ENCODE results near the gene PLTP. TPM values are rescaled to one million over a fixed set of nuclear protein-coding genes. Genes with fewer than 3 reads are reported as not detected.
A peak's percentile ranks its signal among the peaks of the same experiment; 100 is the strongest.

Gene PLTP
- total RNA-seq, 3 donors from 2014 or later, result 15.0 to 141 (median 111) TPM

GRCh38 chr20:45910670-45911485 is 1.1 kb downstream of the PLTP start:
- TF ChIP-seq CTCF (IDR thresholded peaks at IDR 0.05), result no peak
- ATAC-seq (peak; percentile 91), DNase-seq (peak; percentile 97 to 98 (median 97))
- Histone ChIP-seq H3K9me3 (no peaks in the 10 kb centered on the region), H3K36me3 (ENCODE audit: low read depth) (no peaks in the 10 kb centered on the region), H3K4me1 (ENCODE audit: low read depth) (peaks cover 19% of the 10 kb centered on the region), H3K4me3 (no peak overlapping the region)
- intact Hi-C loops (cut with DNase I, micrococcal nuclease), result no loop called here

- ATAC-seq (no peak), DNase-seq (no peak)
- intact Hi-C loops (cut with DNase I, micrococcal nuclease), result no loop called here
- no peak overlapping the region for H3K4me3 ChIP-seq
- H3K4me1 ChIP-seq (ENCODE audit: low read depth), result peaks cover 19% of the 10 kb centered on the region
- H3K9me3 ChIP-seq, result no peaks in the 10 kb centered on the region
- no peaks in the 10 kb centered on the region for H3K36me3 ChIP-seq (ENCODE audit: low read depth)
- TF ChIP-seq CTCF (IDR thresholded peaks at IDR 0.05), result no peak
Observed at GRCh38 chr20:45909817-45910669, 1.9 kb downstream of the PLTP start.

- no peak for ATAC-seq
Observed at GRCh38 chr20:45909336-45909808, 2.6 kb downstream of the PLTP start.

GRCh38 chr20:45908084-45908483 is 3.9 kb downstream of the PLTP start:
- H3K9me3 ChIP-seq, result no peaks in the 10 kb centered on the region
- no peak for TF ChIP-seq CTCF (IDR thresholded peaks at IDR 0.05)
- ATAC-seq, result no peak
- no peak overlapping the region for H3K4me3 ChIP-seq
- no peaks in the 10 kb centered on the region for H3K36me3 ChIP-seq (ENCODE audit: low read depth)
- no peak for DNase-seq
- H3K4me1 ChIP-seq (ENCODE audit: low read depth), result peaks cover 15% of the 10 kb centered on the region
- intact Hi-C loops (cut with DNase I, micrococcal nuclease), result no loop called here

More at GRCh38 chr20:45909336-45909808, 2.6 kb downstream of the PLTP start:
- DNase-seq, result no peak
- Histone ChIP-seq H3K4me1 (ENCODE audit: low read depth) (peaks cover 15% of the 10 kb centered on the region), H3K9me3 (no peaks in the 10 kb centered on the region), H3K4me3 (no peak overlapping the region), H3K36me3 (ENCODE audit: low read depth) (no peaks in the 10 kb centered on the region)
- TF ChIP-seq CTCF (IDR thresholded peaks at IDR 0.05), result no peak
- intact Hi-C loops (cut with DNase I, micrococcal nuclease), result no loop called here

- Histone ChIP-seq H3K36me3 (ENCODE audit: low read depth) (no peaks in the 10 kb centered on the region), H3K4me3 (no peak overlapping the region), H3K4me1 (ENCODE audit: low read depth) (peaks cover 11% of the 10 kb centered on the region), H3K9me3 (no peaks in the 10 kb centered on the region)
- ATAC-seq (no peak), DNase-seq (no peak)
- no peak for TF ChIP-seq CTCF (IDR thresholded peaks at IDR 0.05)
- intact Hi-C loops (cut with DNase I, micrococcal nuclease), result no loop called here
Observed at GRCh38 chr20:45907219-45907948, 4.6 kb downstream of the PLTP start.
